ENCODE data around the gene DLG2.

GRCh38 chr11:84747871-84748270 is 879.3 kb downstream of the DLG2 start:
- TF ChIP-seq, protein P1, sequence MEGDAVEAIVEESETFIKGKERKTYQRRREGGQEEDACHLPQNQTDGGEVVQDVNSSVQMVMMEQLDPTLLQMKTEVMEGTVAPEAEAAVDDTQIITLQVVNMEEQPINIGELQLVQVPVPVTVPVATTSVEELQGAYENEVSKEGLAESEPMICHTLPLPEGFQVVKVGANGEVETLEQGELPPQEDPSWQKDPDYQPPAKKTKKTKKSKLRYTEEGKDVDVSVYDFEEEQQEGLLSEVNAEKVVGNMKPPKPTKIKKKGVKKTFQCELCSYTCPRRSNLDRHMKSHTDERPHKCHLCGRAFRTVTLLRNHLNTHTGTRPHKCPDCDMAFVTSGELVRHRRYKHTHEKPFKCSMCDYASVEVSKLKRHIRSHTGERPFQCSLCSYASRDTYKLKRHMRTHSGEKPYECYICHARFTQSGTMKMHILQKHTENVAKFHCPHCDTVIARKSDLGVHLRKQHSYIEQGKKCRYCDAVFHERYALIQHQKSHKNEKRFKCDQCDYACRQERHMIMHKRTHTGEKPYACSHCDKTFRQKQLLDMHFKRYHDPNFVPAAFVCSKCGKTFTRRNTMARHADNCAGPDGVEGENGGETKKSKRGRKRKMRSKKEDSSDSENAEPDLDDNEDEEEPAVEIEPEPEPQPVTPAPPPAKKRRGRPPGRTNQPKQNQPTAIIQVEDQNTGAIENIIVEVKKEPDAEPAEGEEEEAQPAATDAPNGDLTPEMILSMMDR (conservative IDR thresholded peaks at IDR 0.05; ENCODE audit: low read length), result no peak
- TF ChIP-seq EZH2phosphoT487 (IDR thresholded peaks at IDR 0.05; ENCODE audit: borderline replicate concordance, low read depth, low read length), result no peak
